H1 (cell line): ENCODE data around the gene KRTAP10-3. TPM values are rescaled to one million over a fixed set of nuclear protein-coding genes. Genes with fewer than 3 reads are reported as not detected.

ENCODE experiments used
- CTCF ChIA-PET: fragments of 300-600 bp; sonication (Branson Sonifier 250); formaldehyde crosslinking; loops from one replicate; lab custom pipeline; 2021; ENCODE audit not compliant: partially characterized antibody; lab: Charles Lee
- POLR2A ChIA-PET: fragments of 300-600 bp; sonication (Branson Sonifier 250); formaldehyde crosslinking; loops from one replicate; lab custom pipeline; 2021; ENCODE audit warnings: inconsistent platforms; ENCODE audit not compliant: partially characterized antibody; lab: Charles Lee
- DNase-seq, 2 experiments: peaks; one replicate each; pipeline versions ENCODE4 v3.0.0 to v3.0.0-alpha.2; 2010 to 2022; ENCODE audit warnings: low spot score in 2 of 2, low read depth in 1 of 2, mixed read lengths in 1 of 2
- FAIRE-seq: peaks from 2 replicates; lab custom pipeline; 2011; peaks lifted over from hg19 to GRCh38; lab: Jason Lieb, UNC
- H2AFZ ChIP-seq: 2 replicates; pipeline ENCODE4 v1.8.1; 2012; ENCODE audit warnings: low read length, inconsistent platforms
- H2AK5ac ChIP-seq: 2 replicates; pipeline ENCODE4 v1.6.1; 2013; ENCODE audit warnings: low read depth, low read length
- H2BK120ac ChIP-seq: replicated peaks from 2 replicates; pipeline ENCODE3; 2013; ENCODE audit warnings: low read depth, low read length, inconsistent platforms
- H2BK12ac ChIP-seq: 2 replicates; pipeline ENCODE4 v1.6.1; 2013; ENCODE audit warnings: low read depth, low read length
- H2BK15ac ChIP-seq: 2 replicates; pipeline ENCODE4 v1.6.1; 2013; ENCODE audit warnings: low read length
- H2BK20ac ChIP-seq: 2 replicates; pipeline ENCODE4 v1.6.1; 2013; ENCODE audit warnings: low read length
- H2BK5ac ChIP-seq: 2 replicates; pipeline ENCODE4 v1.6.1; 2013; ENCODE audit warnings: low read depth, low read length
- H3K14ac ChIP-seq: 2 replicates; pipeline ENCODE4 v1.6.1; 2013; ENCODE audit warnings: inconsistent platforms; ENCODE audit not compliant: insufficient read length
- H3K18ac ChIP-seq: 2 replicates; pipeline ENCODE4 v1.6.1; 2013; ENCODE audit warnings: low read length; ENCODE audit errors: extremely low read depth
- H3K23ac ChIP-seq: 2 replicates; pipeline ENCODE4 v1.6.1; 2013; ENCODE audit warnings: inconsistent platforms; ENCODE audit not compliant: insufficient read length
- H3K23me2 ChIP-seq: 2 replicates; pipeline ENCODE4 v1.6.1; 2013; ENCODE audit warnings: low read depth, low read length
- H3K27ac ChIP-seq: 2 replicates; pipeline ENCODE4 v1.6.1; 2011; ENCODE audit warnings: low read depth, low read length, inconsistent platforms
- H3K27me3 ChIP-seq, 4 experiments: replicated peaks in 1 of 4; 1 replicate in 1 of 4; 2 replicates in 3 of 4; pipeline versions ENCODE4 v1.6.1 to v1.8.1; 2011 to 2013; ENCODE audit warnings: low read length in 3 of 4, mild to moderate bottlenecking in 3 of 4, inconsistent platforms in 2 of 4, mixed read lengths in 2 of 4, moderate library complexity in 1 of 4; ENCODE audit not compliant: control insufficient read depth in 3 of 4, insufficient read depth in 3 of 4; ENCODE audit errors: extremely low read depth in 1 of 4
- H3K36me3 ChIP-seq, 4 experiments: 2 replicates each; pipeline versions ENCODE4 v1.6.1 to v1.8.1; 2011 to 2013; ENCODE audit warnings: mild to moderate bottlenecking in 4 of 4, low read length in 3 of 4, moderate library complexity in 2 of 4, control low read depth in 1 of 4, inconsistent platforms in 1 of 4; ENCODE audit not compliant: insufficient read depth in 4 of 4, control insufficient read depth in 2 of 4
- H3K4ac ChIP-seq: replicated peaks from 2 replicates; pipeline ENCODE3; 2013; ENCODE audit warnings: low read length, low read depth, mixed read lengths, inconsistent platforms; ENCODE audit not compliant: insufficient read length
- H3K4me1 ChIP-seq, 4 experiments: replicated peaks in 1 of 4; 1 replicate in 1 of 4; 2 replicates in 3 of 4; pipeline versions ENCODE4 v1.6.1 to v1.8.1; 2011 to 2013; ENCODE audit warnings: low read length in 3 of 4, inconsistent platforms in 2 of 4, mixed read lengths in 1 of 4; ENCODE audit not compliant: insufficient read depth in 4 of 4, control insufficient read depth in 3 of 4
- H3K4me2 ChIP-seq, 2 experiments: 2 replicates each; pipeline versions ENCODE4 v1.6.1 to v1.8.1; 2011 to 2013; ENCODE audit warnings: low read depth in 2 of 2, low read length in 2 of 2, control low read depth in 1 of 2, inconsistent platforms in 1 of 2, mild to moderate bottlenecking in 1 of 2; ENCODE audit not compliant: insufficient read depth in 1 of 2
- H3K4me3 ChIP-seq, 4 experiments: fragments of 200-600, 300-600 bp in 1 of 4; sonication (generic), shearing (Covaris generic), sonication (Bioruptor Twin) in 1 of 4; 2 replicates each; pipeline versions ENCODE4 v1.5.1 to v1.8.1; 2011 to 2016; ENCODE audit warnings: low read length in 4 of 4, low read depth in 3 of 4, control low read depth in 2 of 4, inconsistent platforms in 2 of 4, mild to moderate bottlenecking in 2 of 4, mixed read lengths in 1 of 4, moderate library complexity in 1 of 4; ENCODE audit not compliant: insufficient read depth in 2 of 4; ENCODE audit errors: extremely low read depth in 1 of 4
- H3K56ac ChIP-seq: replicated peaks from 2 replicates; pipeline ENCODE3; 2013; ENCODE audit warnings: low read depth, mild to moderate bottlenecking, mixed read lengths, low read length, inconsistent platforms; ENCODE audit not compliant: insufficient read length
- H3K79me1 ChIP-seq: 2 replicates; pipeline ENCODE4 v1.6.1; 2013; ENCODE audit warnings: low read depth, low read length, control low read depth
- H3K79me2 ChIP-seq, 2 experiments: 2 replicates each; pipeline versions ENCODE4 v1.6.1 to v1.8.1; 2012 to 2013; ENCODE audit warnings: low read length in 2 of 2, mild to moderate bottlenecking in 2 of 2, inconsistent platforms in 1 of 2; ENCODE audit not compliant: insufficient read depth in 2 of 2, control insufficient read depth in 1 of 2
- H3K9ac ChIP-seq, 4 experiments: replicated peaks in 1 of 4; 1 replicate in 1 of 4; 2 replicates in 3 of 4; pipeline versions ENCODE4 v1.6.1 to v1.8.1; 2011 to 2013; ENCODE audit warnings: low read depth in 3 of 4, low read length in 3 of 4, control low read depth in 2 of 4, mild to moderate bottlenecking in 2 of 4, moderate library complexity in 2 of 4, inconsistent platforms in 1 of 4; ENCODE audit errors: extremely low read depth in 1 of 4
- H3K9me3 ChIP-seq, 2 experiments: 2 replicates each; pipeline versions ENCODE4 v1.6.1 to v1.8.1; 2012 to 2013; ENCODE audit warnings: mild to moderate bottlenecking in 2 of 2, moderate library complexity in 2 of 2, control low read depth in 1 of 2, inconsistent platforms in 1 of 2, low read depth in 1 of 2, low read length in 1 of 2, mixed read lengths in 1 of 2; ENCODE audit not compliant: insufficient read depth in 2 of 2
- H4K20me1 ChIP-seq, 2 experiments: replicated peaks in 1 of 2; 2 replicates each; pipeline versions ENCODE3 to v1.8.1; 2011 to 2013; ENCODE audit warnings: inconsistent platforms in 2 of 2, low read length in 2 of 2, mild to moderate bottlenecking in 1 of 2; ENCODE audit not compliant: insufficient read depth in 2 of 2, control insufficient read depth in 1 of 2
- H4K5ac ChIP-seq: 2 replicates; pipeline ENCODE4 v1.6.1; 2013; ENCODE audit warnings: low read length, low read depth, mixed read lengths, inconsistent platforms; ENCODE audit not compliant: insufficient read length
- H4K8ac ChIP-seq: 2 replicates; pipeline ENCODE4 v1.8.0; 2013; ENCODE audit warnings: mild to moderate bottlenecking, moderate library complexity, low read length, inconsistent platforms; ENCODE audit not compliant: insufficient read depth; ENCODE audit errors: extremely low read depth
- H4K91ac ChIP-seq: replicated peaks from 2 replicates; pipeline ENCODE3; 2013; ENCODE audit warnings: low read length, mixed read lengths, inconsistent platforms; ENCODE audit not compliant: insufficient read length
- CREB1 ChIP-seq: IDR thresholded peaks from 2 replicates; pipeline ENCODE4 v1.6.1; 2012; ENCODE audit warnings: inconsistent platforms
- EP300 ChIP-seq, 2 experiments: IDR thresholded peaks; 1 replicate in 1 of 2; 2 replicates in 1 of 2; pipeline ENCODE4 v1.6.1; 2011 to 2012; ENCODE audit warnings: low read depth in 2 of 2, low read length in 2 of 2, mild to moderate bottlenecking in 2 of 2, borderline replicate concordance in 1 of 2, inconsistent platforms in 1 of 2, moderate library complexity in 1 of 2
- GTF2F1 ChIP-seq: IDR thresholded peaks from 2 replicates; pipeline ENCODE4 v1.6.1; 2012; ENCODE audit warnings: low read depth, low read length, improper control_type of control experiment, borderline replicate concordance
- HDAC6 ChIP-seq: IDR thresholded peaks from one replicate; pipeline ENCODE4 v1.7.1; 2012; ENCODE audit warnings: low read depth, mild to moderate bottlenecking, inconsistent platforms, low read length, moderate library complexity
- NANOG ChIP-seq: IDR thresholded peaks from 2 replicates; pipeline ENCODE4 v1.6.1; 2011; ENCODE audit warnings: low read length, low read depth, mild to moderate bottlenecking, inconsistent platforms; ENCODE audit not compliant: insufficient read depth, poor library complexity, severe bottlenecking
- NRF1 ChIP-seq: IDR thresholded peaks from 2 replicates; pipeline ENCODE4 v1.6.1; 2011; ENCODE audit warnings: mild to moderate bottlenecking, low read depth, low read length, improper control_type of control experiment
- POLR2A ChIP-seq, 2 experiments: IDR thresholded peaks; 1 replicate in 1 of 2; 2 replicates in 1 of 2; pipeline ENCODE4 v1.6.1; 2011; ENCODE audit warnings: low read depth in 2 of 2, low read length in 2 of 2, mild to moderate bottlenecking in 2 of 2; ENCODE audit errors: control extremely low read depth in 1 of 2
- RFX5 ChIP-seq: IDR thresholded peaks from 2 replicates; pipeline ENCODE4 v1.6.1; 2011; ENCODE audit warnings: low read depth, low read length, improper control_type of control experiment, borderline replicate concordance
- SP4 ChIP-seq: IDR thresholded peaks from 2 replicates; pipeline ENCODE4 v1.6.1; 2012; ENCODE audit warnings: low read length, inconsistent platforms
- TEAD4 ChIP-seq: IDR thresholded peaks from 2 replicates; pipeline ENCODE4 v1.6.1; 2012; ENCODE audit warnings: low read depth, low read length, inconsistent platforms, mixed read lengths
- YY1 ChIP-seq: IDR thresholded peaks from 2 replicates; pipeline ENCODE4 v1.6.1; 2011; ENCODE audit warnings: low read depth, mild to moderate bottlenecking, low read length
- WGBS, 2 experiments: shearing (Covaris generic) in 1 of 2; methylation state at CpG; one replicate each; pipeline versions ENCODE4 v1.1.6 to v1.1.7; 2013 to 2015; ENCODE audit warnings: low lambda C conversion rate in 2 of 2, mixed read lengths in 2 of 2, inconsistent platforms in 1 of 2, low coverage in 1 of 2, missing lambda C conversion rate in 1 of 2; ENCODE audit not compliant: insufficient replicate concordance in 2 of 2, insufficient coverage in 1 of 2, insufficient read length in 1 of 2; ENCODE audit errors: extremely low coverage in 1 of 2, missing lambda C conversion rate in 1 of 2; 5-methylcytosine and 5-hydroxymethylcytosine counted together
- polyA plus RNA-seq, 7 experiments: library from polyadenylated mRNA; depleted of rRNA in 3 of 7; stranded (reverse) in 5 of 7; unstranded in 2 of 7; fragments of >200 nt in 5 of 7; fragments of 200-250 nt in 2 of 7; gene quantifications; 1 replicate in 5 of 7; 2 replicates in 1 of 7; 4 replicates in 1 of 7; pipeline versions ENCODE4 v1.2.1 to v1.2.3, GENCODE V29; 2011 to 2013; ENCODE audit warnings: missing spikeins in 2 of 7, mixed read lengths in 2 of 7
- total RNA-seq: library from RNA; stranded (reverse); fragmentation: NEBNext Ultra II Directional; extraction: Animal tissue kit (Norgen Biotek cat#: 25700); gene quantifications from 2 replicates; pipeline ENCODE4 v1.2.1, GENCODE V29; 2021
- TF ChIP-seq, protein P1 (sequence below): IDR thresholded peaks from 2 replicates; pipeline ENCODE4 v1.6.1; 2012; ENCODE audit warnings: low read length, inconsistent platforms
- TF ChIP-seq, protein P2 (sequence below): IDR thresholded peaks from 2 replicates; pipeline ENCODE4 v1.6.1; 2012; ENCODE audit warnings: inconsistent platforms

The KRTAP10-3 gene
- total and polyA plus RNA-seq, 2 of the 8 experiments (the other 6 are each of a cell fraction or from before 2014, with no cell fraction given): not detected

DNA sequence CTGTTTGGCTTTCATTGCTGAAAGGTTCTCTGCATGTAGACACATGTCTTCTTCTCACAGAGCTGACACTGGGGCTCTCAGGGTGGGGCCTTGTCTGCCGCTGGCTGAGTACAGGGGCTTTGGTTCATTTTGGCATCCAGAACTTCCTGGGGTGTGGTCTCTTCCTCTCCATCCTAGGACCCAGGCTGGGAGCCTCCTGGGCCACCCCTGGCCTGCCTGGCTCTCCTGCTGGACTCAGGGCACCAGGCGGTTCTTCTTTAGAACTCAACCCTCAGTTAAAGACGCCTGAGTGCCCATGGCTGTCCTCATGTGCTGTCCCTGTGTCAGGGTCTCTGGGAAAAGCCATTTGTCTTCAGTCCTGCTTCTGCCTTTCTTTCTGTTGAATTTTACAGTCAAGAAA lies 27.3 kb upstream of the KRTAP10-3 start:
- CTCF ChIA-PET: no interaction called here
- H3K4me2 ChIP-seq: no peak overlapping the region
- H4K8ac ChIP-seq: no peak overlapping the region
- no peak overlapping the region for H2AFZ ChIP-seq
- no peak overlapping the region for H2BK5ac ChIP-seq
- no peaks in the 10 kb centered on the region for H3K79me2 ChIP-seq
- no peak overlapping the region for H3K4ac ChIP-seq
- 86% methylated on average over 3 of the region's 3 CpGs; no CpG with 5 or more reads in 1 of the 2 experiments for WGBS, 2 experiments
- H3K4me3 ChIP-seq: no peak overlapping the region
- H4K5ac ChIP-seq: no peak overlapping the region
- no peak overlapping the region for H4K91ac ChIP-seq
- H3K9ac ChIP-seq: no peak overlapping the region
- H2BK12ac ChIP-seq: no peak overlapping the region
- no peaks in the 10 kb centered on the region; a peak in 1 of 8 replicates for H3K36me3 ChIP-seq
- DNase-seq (no peak), FAIRE-seq (no peak)
- peaks cover 0 to 3% of the 10 kb centered on the region in 2 experiments; a peak in 1 of 4 replicates for H3K9me3 ChIP-seq
- H2BK20ac ChIP-seq: no peak overlapping the region
- no peak overlapping the region for H3K18ac ChIP-seq
- H2BK15ac ChIP-seq: no peak overlapping the region
- no peaks in the 10 kb centered on the region for H3K27me3 ChIP-seq
- H3K23ac ChIP-seq: no peak overlapping the region
- H4K20me1 ChIP-seq: no peaks in the 10 kb centered on the region
- H3K23me2 ChIP-seq: no peaks in the 10 kb centered on the region
- H2BK120ac ChIP-seq: no peak overlapping the region
- no peak overlapping the region for H3K27ac ChIP-seq
- no peaks in the 10 kb centered on the region for H3K4me1 ChIP-seq
- H3K56ac ChIP-seq: no peak overlapping the region
- POLR2A ChIA-PET: no interaction called here
- no peaks in the 10 kb centered on the region for H3K79me1 ChIP-seq
- no peak overlapping the region for H2AK5ac ChIP-seq
- H3K14ac ChIP-seq: no peak overlapping the region
- TF ChIP-seq SP4 (no peak), CREB1 (no peak), TEAD4 (no peak), NRF1 (no peak), NANOG (no peak), RFX5 (no peak), POLR2A (IDR thresholded peaks at IDR 0.05; ENCODE audit: control extremely low read depth in 1 of 2, low read depth in 2 of 2, low read length in 2 of 2) (no peak), YY1 (no peak), EP300 (IDR thresholded peaks at IDR 0.05; ENCODE audit: borderline replicate concordance in 1 of 2, low read depth in 2 of 2, low read length in 2 of 2) (no peak), GTF2F1 (no peak), HDAC6 (no peak)
- TF ChIP-seq, protein P1, sequence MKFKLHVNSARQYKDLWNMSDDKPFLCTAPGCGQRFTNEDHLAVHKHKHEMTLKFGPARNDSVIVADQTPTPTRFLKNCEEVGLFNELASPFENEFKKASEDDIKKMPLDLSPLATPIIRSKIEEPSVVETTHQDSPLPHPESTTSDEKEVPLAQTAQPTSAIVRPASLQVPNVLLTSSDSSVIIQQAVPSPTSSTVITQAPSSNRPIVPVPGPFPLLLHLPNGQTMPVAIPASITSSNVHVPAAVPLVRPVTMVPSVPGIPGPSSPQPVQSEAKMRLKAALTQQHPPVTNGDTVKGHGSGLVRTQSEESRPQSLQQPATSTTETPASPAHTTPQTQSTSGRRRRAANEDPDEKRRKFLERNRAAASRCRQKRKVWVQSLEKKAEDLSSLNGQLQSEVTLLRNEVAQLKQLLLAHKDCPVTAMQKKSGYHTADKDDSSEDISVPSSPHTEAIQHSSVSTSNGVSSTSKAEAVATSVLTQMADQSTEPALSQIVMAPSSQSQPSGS: no peak
- TF ChIP-seq, protein P2, sequence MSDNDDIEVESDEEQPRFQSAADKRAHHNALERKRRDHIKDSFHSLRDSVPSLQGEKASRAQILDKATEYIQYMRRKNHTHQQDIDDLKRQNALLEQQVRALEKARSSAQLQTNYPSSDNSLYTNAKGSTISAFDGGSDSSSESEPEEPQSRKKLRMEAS: no peak
